Cardiac muscle cell (in vitro differentiated cells and primary cell): Measurements from ENCODE around the gene BBS9. TPM values are rescaled to one million over a fixed set of nuclear protein-coding genes. Genes with fewer than 3 reads are reported as not detected.

Experiments used
- DNase-seq, 2 donors: peaks; one replicate each; pipeline versions ENCODE4 v3.0.0 to v3.0.0-alpha.2; 2010 to 2017; ENCODE audit warnings: low read depth in 1 of 2, low spot score in 1 of 2
- H3K27ac ChIP-seq: fragments of 200-600 bp; sonication (generic); 2 replicates; pipeline ENCODE4 v1.5.1; 2016
- H3K27me3 ChIP-seq: fragments of 200-600 bp; sonication (generic); 2 replicates; pipeline ENCODE4 v1.6.0; 2016; ENCODE audit warnings: control low read depth
- H3K36me3 ChIP-seq: fragments of 200-600 bp; sonication (generic); 2 replicates; pipeline ENCODE4 v1.5.1; 2016; ENCODE audit warnings: control low read depth
- H3K4me1 ChIP-seq: fragments of 200-600 bp; sonication (generic); 2 replicates; pipeline ENCODE4 v1.8.1; 2017; ENCODE audit warnings: low read depth, mild to moderate bottlenecking, mixed run types
- H3K4me3 ChIP-seq: fragments of 200-600 bp; sonication (generic); 2 replicates; pipeline ENCODE4 v1.5.1; 2016; ENCODE audit warnings: mild to moderate bottlenecking
- H3K9me3 ChIP-seq: fragments of 200-600 bp; sonication (generic); 2 replicates; pipeline ENCODE4 v1.5.1; 2017; ENCODE audit warnings: low read depth, mild to moderate bottlenecking, control low read depth
- CTCF ChIP-seq: IDR thresholded peaks from 2 replicates; pipeline ENCODE4 v1.5.1; 2012; ENCODE audit warnings: low read depth, mild to moderate bottlenecking, low read length
- polyA plus RNA-seq: library from polyadenylated mRNA; unstranded; fragments of >200 nt; fragmentation: Nextera tagmentation; extraction: Ambion mirVana; gene quantifications from 2 replicates; pipeline ENCODE4 v1.2.1, GENCODE V29; 2016
- total RNA-seq: library from RNA; depleted of rRNA; stranded (reverse); fragments of >200 nt; gene quantifications from 2 replicates; pipeline ENCODE4 v1.2.3, GENCODE V29; 2016

The BBS9 gene
- total and polyA plus RNA-seq, 2 experiments from 2014 or later = 9.8 to 13.2 TPM

GRCh38 chr7:33326485-33326848 is 197.1 kb downstream of the BBS9 start:
- no peak for DNase-seq
- Histone ChIP-seq H3K36me3 (no peaks in the 10 kb centered on the region), H3K4me1 (no peaks in the 10 kb centered on the region), H3K4me3 (no peak overlapping the region), H3K27me3 (no peaks in the 10 kb centered on the region), H3K27ac (no peak overlapping the region), H3K9me3 (no peaks in the 10 kb centered on the region)
- TF ChIP-seq CTCF = no peak

GRCh38 chr7:33327427-33327826 is 198.1 kb downstream of the BBS9 start:
- Histone ChIP-seq H3K27me3 (no peaks in the 10 kb centered on the region), H3K4me3 (no peak overlapping the region), H3K4me1 (no peaks in the 10 kb centered on the region), H3K9me3 (no peaks in the 10 kb centered on the region), H3K36me3 (no peaks in the 10 kb centered on the region), H3K27ac (no peak overlapping the region)
- DNase-seq = no peak
- no peak for TF ChIP-seq CTCF

GRCh38 chr7:33334349-33334748 is 205.0 kb downstream of the BBS9 start:
- no peak overlapping the region for H3K4me3 ChIP-seq
- no peaks in the 10 kb centered on the region for H3K36me3 ChIP-seq
- no peaks in the 10 kb centered on the region for H3K9me3 ChIP-seq
- H3K4me1 ChIP-seq = no peaks in the 10 kb centered on the region
- peak; percentile 42 for TF ChIP-seq CTCF
- no peaks in the 10 kb centered on the region for H3K27me3 ChIP-seq
- no peak overlapping the region for H3K27ac ChIP-seq
- DNase-seq = peak; percentile 25 to 46

- no peaks in the 10 kb centered on the region for H3K9me3 ChIP-seq
- no peak overlapping the region for H3K27ac ChIP-seq
- no peaks in the 10 kb centered on the region for H3K4me1 ChIP-seq
- H3K27me3 ChIP-seq = no peaks in the 10 kb centered on the region
- no peaks in the 10 kb centered on the region for H3K36me3 ChIP-seq
- H3K4me3 ChIP-seq = no peak overlapping the region
- TF ChIP-seq CTCF = no peak
- DNase-seq = no peak
Measured at GRCh38 chr7:33336820-33337219, 207.5 kb downstream of the BBS9 start.

- H3K4me3 ChIP-seq = no peak overlapping the region
- no peak for TF ChIP-seq CTCF
Measured at GRCh38 chr7:33339074-33339790, 209.9 kb downstream of the BBS9 start.

More at GRCh38 chr7:33339074-33339790, 209.9 kb downstream of the BBS9 start:
- H3K4me1 ChIP-seq = no peaks in the 10 kb centered on the region
- H3K36me3 ChIP-seq = no peaks in the 10 kb centered on the region
- H3K27ac ChIP-seq = no peak overlapping the region
- no peaks in the 10 kb centered on the region for H3K27me3 ChIP-seq
- no peak for DNase-seq
- no peaks in the 10 kb centered on the region for H3K9me3 ChIP-seq
